SH-SY5Y (cell line): ENCODE data around the gene NUP155.

ENCODE experiments used
- GATA2 ChIP-seq: IDR thresholded peaks from 2 replicates; pipeline ENCODE4 v1.6.1; 2011; ENCODE audit warnings: mild to moderate bottlenecking, low read depth, low read length
- GATA3 ChIP-seq: IDR thresholded peaks from 2 replicates; pipeline ENCODE4 v1.6.1; 2011; ENCODE audit warnings: low read depth, mild to moderate bottlenecking, low read length, moderate library complexity

DNA sequence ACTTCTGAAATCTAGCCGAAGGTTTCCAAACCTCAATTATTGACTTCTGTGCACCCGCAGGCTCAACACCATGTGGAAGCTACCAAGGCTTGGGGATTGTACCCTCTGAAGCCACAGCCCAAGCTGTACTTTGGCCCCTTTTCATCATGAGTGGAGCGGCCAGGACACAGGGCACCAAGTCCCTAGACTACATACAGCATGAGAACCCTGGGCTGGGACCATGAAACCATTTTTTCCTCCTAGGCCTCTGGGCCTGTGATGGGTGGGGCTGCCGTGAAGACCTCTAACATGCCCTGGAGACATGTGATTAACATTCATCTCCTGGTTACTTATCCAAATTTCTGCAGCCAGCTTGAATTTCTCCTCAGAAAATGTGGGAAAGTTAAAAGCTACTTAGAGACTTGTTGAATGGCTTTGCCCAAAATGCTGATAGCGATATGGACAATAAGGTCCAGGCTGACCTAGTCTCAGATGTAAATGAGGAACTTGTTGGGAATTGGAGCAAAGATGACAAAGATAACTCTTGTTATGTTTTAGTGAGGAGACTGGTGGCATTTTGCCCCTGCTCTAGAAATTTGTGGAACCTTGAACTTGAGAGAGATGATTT, 87.6 kb downstream of the NUP155 start:
- no peak for TF ChIP-seq GATA3
- TF ChIP-seq GATA2: no peak
